ENCODE results near the gene DGKQ. TPM values are rescaled to one million over a fixed set of nuclear protein-coding genes. Genes with fewer than 3 reads are reported as not detected.

The DGKQ gene
- total and polyA plus RNA-seq, 7 donors: 2.2 to 3.9 (median 2.8) TPM

GRCh38 chr4:1006856-1007255 is 33.5 kb upstream of the DGKQ start:
- 81 to 87% (median 86%) methylated on average over 5 of the region's 5 CpGs for WGBS, 3 donors
- Histone ChIP-seq H3K4me1 (peaks cover 24% of the 10 kb centered on the region), H3K27ac (no peak overlapping the region), H3K9me3 (no peaks in the 10 kb centered on the region), H3K4me3 (no peak overlapping the region), H3K36me3 (ENCODE audit: insufficient read depth in 1 of 2, low read depth in 1 of 2) (no peaks in the 10 kb centered on the region), H3K27me3 (ENCODE audit: insufficient read depth in 3 of 3, low read length in 2 of 3) (peaks cover 0 to 56% (median 21%) of the 10 kb centered on the region in 3 donors)
- DNase-seq: no peak
- ATAC-seq: no peak
- TF ChIP-seq CTCF (IDR thresholded peaks at IDR 0.05): no peak
- intact Hi-C loops (cut with DNase I): no loop called here

GRCh38 chr4:1004557-1005485 is 31.5 kb upstream of the DGKQ start:
- H3K9me3 ChIP-seq: no peaks in the 10 kb centered on the region
- H3K4me3 ChIP-seq: no peak overlapping the region
- DNase-seq (no peak), ATAC-seq (no peak)
- WGBS, 3 donors: 64 to 66% (median 64%) methylated on average over 25 of the region's 25 CpGs
- intact Hi-C loops (cut with DNase I): no loop called here
- H3K27ac ChIP-seq: no peak overlapping the region
- TF ChIP-seq CTCF (IDR thresholded peaks at IDR 0.05): no peak
- H3K27me3 ChIP-seq (ENCODE audit: insufficient read depth in 3 of 3, low read length in 2 of 3): peaks cover 0 to 76% (median 37%) of the 10 kb centered on the region in 3 donors
- peaks cover 13% of the 10 kb centered on the region for H3K4me1 ChIP-seq
- no peaks in the 10 kb centered on the region for H3K36me3 ChIP-seq (ENCODE audit: insufficient read depth in 1 of 2, low read depth in 1 of 2)

- Histone ChIP-seq H3K9me3 (no peaks in the 10 kb centered on the region), H3K4me3 (no peak overlapping the region), H3K36me3 (ENCODE audit: insufficient read depth in 1 of 2, low read depth in 1 of 2) (no peaks in the 10 kb centered on the region), H3K27ac (no peak overlapping the region), H3K27me3 (ENCODE audit: insufficient read depth in 3 of 3, low read length in 2 of 3) (peaks cover 0 to 84% (median 40%) of the 10 kb centered on the region in 3 donors), H3K4me1 (peaks cover 11% of the 10 kb centered on the region)
- intact Hi-C loops (cut with DNase I): no loop called here
- ATAC-seq: no peak
- DNase-seq: no peak
- no peak for TF ChIP-seq CTCF (IDR thresholded peaks at IDR 0.05)
- WGBS, 3 donors: 83 to 87% (median 85%) methylated on average over 12 to 13 of the region's 13 CpGs
These were observed 30.7 kb upstream of the DGKQ start for GRCh38 chr4:1004071-1004418.

- 23 to 45% (median 35%) methylated on average over 24 to 63 of the region's 63 CpGs for WGBS, 3 donors
- DNase-seq: no peak
- Histone ChIP-seq H3K4me1 (peaks cover 7% of the 10 kb centered on the region), H3K36me3 (ENCODE audit: insufficient read depth in 1 of 2, low read depth in 1 of 2) (no peaks in the 10 kb centered on the region), H3K9me3 (no peaks in the 10 kb centered on the region), H3K27ac (no peak overlapping the region), H3K4me3 (no peak overlapping the region), H3K27me3 (ENCODE audit: insufficient read depth in 3 of 3, low read length in 2 of 3) (peaks cover 0 to 90% (median 42%) of the 10 kb centered on the region in 3 donors)
- intact Hi-C loops (cut with DNase I): no loop called here
- TF ChIP-seq CTCF (IDR thresholded peaks at IDR 0.05): no peak
- no peak for ATAC-seq
These were observed 30.1 kb upstream of the DGKQ start for GRCh38 chr4:1003271-1004070.
